GM10266 (cell line): Measurements from ENCODE around the gene NR2F1-AS1.

ENCODE experiments used
- DNase-seq: peaks from one replicate; pipeline ENCODE4 v3.0.0; 2012; ENCODE audit errors: extremely low spot score
- TF ChIP-seq, protein P1 (sequence below): IDR thresholded peaks from 2 replicates; pipeline ENCODE4 v1.5.1; 2012; ENCODE audit warnings: mild to moderate bottlenecking, low read depth; ENCODE audit not compliant: control insufficient read depth, insufficient read depth; ENCODE audit errors: missing control alignments

Gene NR2F1-AS1

DNA sequence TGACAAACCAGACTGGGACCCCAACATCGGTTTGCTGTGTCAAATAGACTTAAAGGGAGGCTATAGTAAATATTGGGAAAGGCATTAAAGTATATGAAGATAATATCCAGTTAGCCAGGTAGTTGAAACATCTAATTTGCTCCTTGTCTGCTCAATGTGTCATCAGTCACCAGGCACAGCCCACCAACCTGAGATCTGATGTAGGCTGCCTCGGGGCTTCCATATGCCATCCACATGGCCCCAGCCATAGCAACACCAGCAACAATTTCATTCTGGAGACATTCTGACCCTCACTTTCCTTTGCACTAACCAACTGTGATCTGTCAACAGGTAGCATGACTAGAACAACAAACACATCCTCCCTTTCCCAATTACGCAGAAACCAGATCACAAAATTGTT, 196.0 kb downstream of the NR2F1-AS1 start:
- TF ChIP-seq, protein P1, sequence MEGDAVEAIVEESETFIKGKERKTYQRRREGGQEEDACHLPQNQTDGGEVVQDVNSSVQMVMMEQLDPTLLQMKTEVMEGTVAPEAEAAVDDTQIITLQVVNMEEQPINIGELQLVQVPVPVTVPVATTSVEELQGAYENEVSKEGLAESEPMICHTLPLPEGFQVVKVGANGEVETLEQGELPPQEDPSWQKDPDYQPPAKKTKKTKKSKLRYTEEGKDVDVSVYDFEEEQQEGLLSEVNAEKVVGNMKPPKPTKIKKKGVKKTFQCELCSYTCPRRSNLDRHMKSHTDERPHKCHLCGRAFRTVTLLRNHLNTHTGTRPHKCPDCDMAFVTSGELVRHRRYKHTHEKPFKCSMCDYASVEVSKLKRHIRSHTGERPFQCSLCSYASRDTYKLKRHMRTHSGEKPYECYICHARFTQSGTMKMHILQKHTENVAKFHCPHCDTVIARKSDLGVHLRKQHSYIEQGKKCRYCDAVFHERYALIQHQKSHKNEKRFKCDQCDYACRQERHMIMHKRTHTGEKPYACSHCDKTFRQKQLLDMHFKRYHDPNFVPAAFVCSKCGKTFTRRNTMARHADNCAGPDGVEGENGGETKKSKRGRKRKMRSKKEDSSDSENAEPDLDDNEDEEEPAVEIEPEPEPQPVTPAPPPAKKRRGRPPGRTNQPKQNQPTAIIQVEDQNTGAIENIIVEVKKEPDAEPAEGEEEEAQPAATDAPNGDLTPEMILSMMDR: no peak
- no peak for DNase-seq

DNA sequence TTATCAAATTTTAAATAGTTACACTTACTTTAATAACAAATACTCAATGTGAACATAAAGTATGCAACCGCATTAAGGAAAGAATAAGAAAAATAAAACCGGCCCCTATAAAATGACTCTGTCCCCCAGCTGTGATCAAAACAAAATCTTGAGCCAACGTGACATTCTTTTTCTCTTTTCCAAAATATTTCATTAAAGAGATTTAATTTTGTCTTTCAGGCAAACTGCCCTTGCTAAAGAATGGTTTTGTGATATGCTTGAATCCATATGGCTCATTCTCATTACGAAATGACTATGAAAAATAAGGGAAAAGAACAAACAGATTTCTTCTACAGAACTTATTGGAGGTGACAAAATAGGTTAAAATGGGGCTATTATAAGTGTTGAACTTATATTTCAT, 197.0 kb downstream of the NR2F1-AS1 start:
- TF ChIP-seq, protein P1: no peak

DNA sequence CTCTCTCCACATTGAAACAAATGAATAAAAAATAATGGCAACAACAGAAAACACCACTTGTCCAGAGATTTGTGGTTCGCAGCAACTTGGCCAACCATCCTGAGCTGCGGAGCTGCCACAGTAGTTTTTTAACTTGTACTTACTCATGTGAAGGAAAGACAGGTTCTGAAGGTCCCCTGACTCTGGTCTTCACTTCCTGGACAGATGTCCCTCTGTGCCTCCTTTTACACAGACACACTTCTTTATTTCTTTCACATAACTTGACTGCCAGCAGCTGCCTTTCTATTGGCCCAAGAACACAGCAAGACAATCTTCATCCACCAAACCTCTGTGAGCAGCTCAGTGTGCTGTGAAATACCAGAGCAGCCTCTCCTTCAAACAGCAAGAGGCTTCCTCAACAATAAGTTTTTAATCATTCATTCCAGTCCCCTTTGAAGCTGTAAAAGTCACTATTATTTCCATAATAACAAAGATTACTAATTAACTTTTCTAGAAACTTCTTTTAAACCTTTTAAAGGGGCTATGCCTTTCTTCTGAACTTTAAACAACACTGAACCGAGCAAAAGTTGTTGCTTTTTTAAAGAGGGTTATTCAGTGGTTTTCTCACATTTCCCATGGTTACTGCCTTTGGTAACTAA, 198.7 kb downstream of the NR2F1-AS1 start:
- DNase-seq: no peak
- TF ChIP-seq, protein P1: no peak

More for the DNA sequence above, 197.0 kb downstream of the NR2F1-AS1 start:
- no peak for DNase-seq

- TF ChIP-seq, protein P1: no peak
- no peak for DNase-seq
Measured at GRCh38 chr5:93381057-93381456, 200.0 kb downstream of the NR2F1-AS1 start.

DNA sequence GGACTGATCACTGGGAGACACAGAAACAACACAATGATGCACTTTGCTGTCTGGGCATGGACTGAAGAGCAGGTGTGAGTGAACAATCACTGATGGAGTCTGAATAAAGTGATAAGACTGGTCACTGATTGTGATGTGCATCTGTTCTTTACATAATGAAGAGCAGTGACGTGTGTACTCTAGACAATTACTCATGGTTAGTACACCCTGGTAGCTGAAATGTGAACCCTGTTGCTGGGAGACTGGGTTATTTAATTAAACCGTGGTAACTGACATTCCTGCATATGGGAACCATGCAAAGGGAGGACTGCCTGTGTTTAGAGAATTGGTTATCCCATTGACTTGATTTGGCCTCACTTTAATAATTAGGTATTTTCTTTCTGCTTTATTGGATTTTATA, 202.9 kb downstream of the NR2F1-AS1 start:
- DNase-seq: no peak

DNA sequence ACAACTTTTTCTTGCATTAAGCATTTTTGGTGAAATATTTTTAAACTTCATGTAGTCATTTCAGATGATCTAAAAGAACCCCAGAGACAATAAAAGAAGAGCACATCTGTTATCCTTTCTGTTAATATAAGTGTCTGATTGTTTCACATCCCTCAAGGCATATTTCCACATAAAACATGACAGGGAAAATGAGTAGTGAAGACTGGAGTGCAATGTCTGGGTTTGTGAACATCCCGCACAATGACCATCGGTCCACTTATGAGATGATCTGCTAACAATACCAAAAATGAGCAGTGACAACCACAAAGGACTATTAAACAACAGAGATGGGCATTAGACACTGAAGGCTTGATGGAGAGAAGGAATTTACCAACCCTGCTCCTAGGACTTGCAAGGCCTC, 209.1 kb downstream of the NR2F1-AS1 start:
- TF ChIP-seq, protein P1: no peak
- DNase-seq: no peak

More for the DNA sequence above, 202.9 kb downstream of the NR2F1-AS1 start:
- TF ChIP-seq, protein P1: no peak

DNA sequence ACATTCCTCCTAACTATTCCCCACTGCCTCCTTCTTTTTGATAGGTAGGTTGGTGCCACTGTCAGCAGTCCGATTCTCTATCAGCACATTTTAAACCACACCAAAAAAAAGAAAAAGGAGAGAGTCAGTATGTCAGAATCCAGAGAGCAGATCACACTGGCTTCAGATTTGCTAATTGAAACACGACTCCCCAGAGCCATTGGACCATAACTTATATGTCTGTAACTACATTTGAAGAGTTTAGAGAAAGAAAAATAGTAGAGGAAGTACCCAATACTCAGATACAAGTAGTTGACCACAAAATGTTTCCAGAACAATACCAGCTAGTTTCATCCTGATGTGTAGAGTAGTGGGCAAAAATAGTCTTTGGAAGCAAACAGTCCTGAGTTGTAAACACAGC, 216.6 kb downstream of the NR2F1-AS1 start:
- TF ChIP-seq, protein P1: no peak
- DNase-seq: no peak
